ENCODE data around the gene PLLP.

DNA sequence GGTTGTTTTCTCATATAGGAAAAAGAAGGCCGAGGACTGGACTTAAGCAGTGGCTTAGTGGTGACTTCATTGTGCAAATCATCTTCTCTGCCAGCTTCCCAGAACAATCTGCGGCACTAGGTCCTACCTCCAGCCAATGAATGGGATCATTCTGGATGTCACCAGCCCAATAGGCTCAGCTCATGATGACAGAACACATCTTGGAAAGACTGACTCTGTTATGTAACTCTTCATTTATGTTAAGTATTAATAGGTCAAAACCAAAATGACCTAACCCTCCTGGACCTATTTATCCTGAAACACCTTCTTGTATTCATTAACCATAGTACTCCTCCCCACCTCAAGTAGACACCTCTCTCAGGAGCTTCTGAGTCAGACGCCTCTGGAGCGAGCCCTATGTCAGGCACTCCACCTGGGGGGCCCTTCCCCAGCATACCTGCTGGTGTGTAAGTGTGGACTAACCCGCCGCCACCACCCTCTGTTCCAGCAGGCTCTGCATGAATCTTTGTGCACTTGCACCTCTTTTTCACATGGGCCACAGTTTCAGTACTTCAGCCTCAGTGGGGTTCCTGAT, 32.2 kb downstream of the PLLP start:
- TF ChIP-seq, protein P1, sequence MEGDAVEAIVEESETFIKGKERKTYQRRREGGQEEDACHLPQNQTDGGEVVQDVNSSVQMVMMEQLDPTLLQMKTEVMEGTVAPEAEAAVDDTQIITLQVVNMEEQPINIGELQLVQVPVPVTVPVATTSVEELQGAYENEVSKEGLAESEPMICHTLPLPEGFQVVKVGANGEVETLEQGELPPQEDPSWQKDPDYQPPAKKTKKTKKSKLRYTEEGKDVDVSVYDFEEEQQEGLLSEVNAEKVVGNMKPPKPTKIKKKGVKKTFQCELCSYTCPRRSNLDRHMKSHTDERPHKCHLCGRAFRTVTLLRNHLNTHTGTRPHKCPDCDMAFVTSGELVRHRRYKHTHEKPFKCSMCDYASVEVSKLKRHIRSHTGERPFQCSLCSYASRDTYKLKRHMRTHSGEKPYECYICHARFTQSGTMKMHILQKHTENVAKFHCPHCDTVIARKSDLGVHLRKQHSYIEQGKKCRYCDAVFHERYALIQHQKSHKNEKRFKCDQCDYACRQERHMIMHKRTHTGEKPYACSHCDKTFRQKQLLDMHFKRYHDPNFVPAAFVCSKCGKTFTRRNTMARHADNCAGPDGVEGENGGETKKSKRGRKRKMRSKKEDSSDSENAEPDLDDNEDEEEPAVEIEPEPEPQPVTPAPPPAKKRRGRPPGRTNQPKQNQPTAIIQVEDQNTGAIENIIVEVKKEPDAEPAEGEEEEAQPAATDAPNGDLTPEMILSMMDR (IDR thresholded peaks at IDR 0.05): no peak
- no peak for TF ChIP-seq POLR2A (IDR thresholded peaks at IDR 0.05)
